ENCODE results near the gene TPBG.

The TPBG gene

GRCh38 chr6:82363428-82364086 lies at the start of gene TPBG:
Gene TPBG (plus strand): TSS chr6:82363817. CDS start chr6:82364962, 1,145 bp downstream.
- Histone ChIP-seq H3K27me3 (ENCODE audit: insufficient read depth, low read length) (peaks cover 16% of the 10 kb centered on the region), H3K9me3 (ENCODE audit: insufficient read depth, low read depth, low read length) (no peaks in the 10 kb centered on the region), H3K4me1 (ENCODE audit: insufficient read depth, low read length) (peaks cover 11% of the 10 kb centered on the region; the same call in 1 of the 2 replicates), H3K36me3 (ENCODE audit: insufficient read depth, low read depth, low read length) (peaks cover 24% of the 10 kb centered on the region; the same call in 1 of the 2 replicates), H3K9ac (ENCODE audit: low read depth, low read length) (peak within 1 kb of the TSS; percentile 92), H3K4me3 (ENCODE audit: low read length) (peak within 1 kb of the TSS; percentile 89), H3K27ac (ENCODE audit: low read length) (peak within 1 kb of the TSS; percentile 35)

GRCh38 chr6:82322386-82322785 lies 41.2 kb upstream of the TPBG start:
- no peak overlapping the region for H3K9ac ChIP-seq (ENCODE audit: low read depth, low read length)
- H3K4me1 ChIP-seq (ENCODE audit: insufficient read depth, low read length) = peaks cover 3% of the 10 kb centered on the region; the same call in 1 of the 2 replicates
- no peak overlapping the region for H3K27ac ChIP-seq (ENCODE audit: low read length)
- no peak overlapping the region for H3K4me3 ChIP-seq (ENCODE audit: low read length)
- H3K36me3 ChIP-seq (ENCODE audit: insufficient read depth, low read depth, low read length) = no peaks in the 10 kb centered on the region
- no peaks in the 10 kb centered on the region for H3K9me3 ChIP-seq (ENCODE audit: insufficient read depth, low read depth, low read length)
- H3K27me3 ChIP-seq (ENCODE audit: insufficient read depth, low read length) = no peaks in the 10 kb centered on the region

GRCh38 chr6:82329766-82330165 lies 33.9 kb upstream of the TPBG start:
- no peak overlapping the region for H3K9ac ChIP-seq (ENCODE audit: low read depth, low read length)
- H3K4me1 ChIP-seq (ENCODE audit: insufficient read depth, low read length) = no peaks in the 10 kb centered on the region
- no peaks in the 10 kb centered on the region for H3K27me3 ChIP-seq (ENCODE audit: insufficient read depth, low read length)
- no peak overlapping the region for H3K4me3 ChIP-seq (ENCODE audit: low read length)
- no peaks in the 10 kb centered on the region for H3K36me3 ChIP-seq (ENCODE audit: insufficient read depth, low read depth, low read length)
- H3K27ac ChIP-seq (ENCODE audit: low read length) = no peak overlapping the region
- H3K9me3 ChIP-seq (ENCODE audit: insufficient read depth, low read depth, low read length) = no peaks in the 10 kb centered on the region

- Histone ChIP-seq H3K27ac (ENCODE audit: low read length) (no peak overlapping the region), H3K36me3 (ENCODE audit: insufficient read depth, low read depth, low read length) (no peaks in the 10 kb centered on the region), H3K9ac (ENCODE audit: low read depth, low read length) (no peak overlapping the region), H3K4me3 (ENCODE audit: low read length) (no peak overlapping the region), H3K4me1 (ENCODE audit: insufficient read depth, low read length) (no peaks in the 10 kb centered on the region), H3K9me3 (ENCODE audit: insufficient read depth, low read depth, low read length) (no peaks in the 10 kb centered on the region), H3K27me3 (ENCODE audit: insufficient read depth, low read length) (no peaks in the 10 kb centered on the region)
These were observed 33.3 kb upstream of the TPBG start for GRCh38 chr6:82330171-82330804.

- no peaks in the 10 kb centered on the region for H3K36me3 ChIP-seq (ENCODE audit: insufficient read depth, low read depth, low read length)
- H3K9ac ChIP-seq (ENCODE audit: low read depth, low read length) = no peak overlapping the region
- no peaks in the 10 kb centered on the region for H3K4me1 ChIP-seq (ENCODE audit: insufficient read depth, low read length)
- H3K4me3 ChIP-seq (ENCODE audit: low read length) = no peak overlapping the region
- no peaks in the 10 kb centered on the region for H3K9me3 ChIP-seq (ENCODE audit: insufficient read depth, low read depth, low read length)
- H3K27me3 ChIP-seq (ENCODE audit: insufficient read depth, low read length) = no peaks in the 10 kb centered on the region
- H3K27ac ChIP-seq (ENCODE audit: low read length) = no peak overlapping the region
These were observed 32.4 kb upstream of the TPBG start for GRCh38 chr6:82331031-82331773.

GRCh38 chr6:82333781-82334180 lies 29.8 kb upstream of the TPBG start:
- Histone ChIP-seq H3K4me1 (ENCODE audit: insufficient read depth, low read length) (no peaks in the 10 kb centered on the region), H3K27ac (ENCODE audit: low read length) (no peak overlapping the region), H3K9me3 (ENCODE audit: insufficient read depth, low read depth, low read length) (no peaks in the 10 kb centered on the region), H3K27me3 (ENCODE audit: insufficient read depth, low read length) (no peaks in the 10 kb centered on the region), H3K36me3 (ENCODE audit: insufficient read depth, low read depth, low read length) (no peaks in the 10 kb centered on the region), H3K4me3 (ENCODE audit: low read length) (no peak overlapping the region), H3K9ac (ENCODE audit: low read depth, low read length) (no peak overlapping the region)

- Histone ChIP-seq H3K9me3 (ENCODE audit: insufficient read depth, low read depth, low read length) (peaks cover 10% of the 10 kb centered on the region), H3K9ac (ENCODE audit: low read depth, low read length) (no peak overlapping the region), H3K4me3 (ENCODE audit: low read length) (no peak overlapping the region), H3K4me1 (ENCODE audit: insufficient read depth, low read length) (no peaks in the 10 kb centered on the region), H3K27ac (ENCODE audit: low read length) (no peak overlapping the region), H3K27me3 (ENCODE audit: insufficient read depth, low read length) (no peaks in the 10 kb centered on the region), H3K36me3 (ENCODE audit: insufficient read depth, low read depth, low read length) (no peaks in the 10 kb centered on the region)
These were observed 25.8 kb upstream of the TPBG start for GRCh38 chr6:82337688-82338257.

GRCh38 chr6:82348130-82348529 lies 15.5 kb upstream of the TPBG start:
- Histone ChIP-seq H3K9me3 (ENCODE audit: insufficient read depth, low read depth, low read length) (no peaks in the 10 kb centered on the region), H3K9ac (ENCODE audit: low read depth, low read length) (no peak overlapping the region), H3K4me3 (ENCODE audit: low read length) (no peak overlapping the region), H3K36me3 (ENCODE audit: insufficient read depth, low read depth, low read length) (no peaks in the 10 kb centered on the region), H3K27me3 (ENCODE audit: insufficient read depth, low read length) (no peaks in the 10 kb centered on the region), H3K4me1 (ENCODE audit: insufficient read depth, low read length) (no peaks in the 10 kb centered on the region), H3K27ac (ENCODE audit: low read length) (no peak overlapping the region)

GRCh38 chr6:82353848-82354247 lies 9.8 kb upstream of the TPBG start:
- Histone ChIP-seq H3K27me3 (ENCODE audit: insufficient read depth, low read length) (no peaks in the 10 kb centered on the region), H3K27ac (ENCODE audit: low read length) (no peak overlapping the region), H3K9ac (ENCODE audit: low read depth, low read length) (no peak overlapping the region), H3K4me3 (ENCODE audit: low read length) (no peak overlapping the region), H3K9me3 (ENCODE audit: insufficient read depth, low read depth, low read length) (no peaks in the 10 kb centered on the region), H3K4me1 (ENCODE audit: insufficient read depth, low read length) (no peaks in the 10 kb centered on the region), H3K36me3 (ENCODE audit: insufficient read depth, low read depth, low read length) (no peaks in the 10 kb centered on the region)

GRCh38 chr6:82360552-82360951 lies 3.1 kb upstream of the TPBG start:
- no peaks in the 10 kb centered on the region for H3K9me3 ChIP-seq (ENCODE audit: insufficient read depth, low read depth, low read length)
- peaks cover 16% of the 10 kb centered on the region for H3K27me3 ChIP-seq (ENCODE audit: insufficient read depth, low read length)
- peaks cover 6% of the 10 kb centered on the region; the same call in 1 of the 2 replicates for H3K4me1 ChIP-seq (ENCODE audit: insufficient read depth, low read length)
- H3K36me3 ChIP-seq (ENCODE audit: insufficient read depth, low read depth, low read length) = no peaks in the 10 kb centered on the region
- H3K4me3 ChIP-seq (ENCODE audit: low read length) = no peak overlapping the region
- no peak overlapping the region for H3K9ac ChIP-seq (ENCODE audit: low read depth, low read length)
- H3K27ac ChIP-seq (ENCODE audit: low read length) = no peak overlapping the region

- peaks cover 11% of the 10 kb centered on the region; the same call in 1 of the 2 replicates for H3K4me1 ChIP-seq (ENCODE audit: insufficient read depth, low read length)
- H3K4me3 ChIP-seq (ENCODE audit: low read length) = no peak overlapping the region
- no peaks in the 10 kb centered on the region for H3K9me3 ChIP-seq (ENCODE audit: insufficient read depth, low read depth, low read length)
- H3K27ac ChIP-seq (ENCODE audit: low read length) = no peak overlapping the region
- peaks cover 11% of the 10 kb centered on the region; the same call in 1 of the 2 replicates for H3K36me3 ChIP-seq (ENCODE audit: insufficient read depth, low read depth, low read length)
- H3K9ac ChIP-seq (ENCODE audit: low read depth, low read length) = no peak overlapping the region
- peaks cover 16% of the 10 kb centered on the region for H3K27me3 ChIP-seq (ENCODE audit: insufficient read depth, low read length)
These were observed 2.0 kb upstream of the TPBG start for GRCh38 chr6:82361631-82362030.

Measured in iPS-20b (cell line).